ENCODE measurements around the gene ANXA11.

DNA sequence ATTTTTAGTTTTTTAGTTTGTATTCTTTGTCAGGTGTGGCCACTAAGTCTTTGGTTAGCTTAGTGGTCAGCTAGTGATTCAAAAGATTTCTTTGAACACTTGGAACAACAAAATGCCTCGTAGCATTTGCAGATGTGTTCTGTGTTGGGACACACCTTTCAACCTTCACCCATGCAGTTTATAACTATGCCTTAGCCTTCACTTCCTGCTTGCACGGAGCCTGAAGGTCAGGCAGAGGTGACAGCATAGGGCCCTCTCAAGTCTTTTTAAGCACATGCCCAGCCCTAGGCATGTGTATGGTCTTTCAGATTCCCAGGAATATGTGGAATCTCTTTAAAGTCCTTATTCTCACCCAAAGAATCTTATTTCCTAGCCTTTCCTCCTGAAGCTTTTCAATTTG is 55.2 kb downstream of the ANXA11 start:
- TF ChIP-seq, protein P1, sequence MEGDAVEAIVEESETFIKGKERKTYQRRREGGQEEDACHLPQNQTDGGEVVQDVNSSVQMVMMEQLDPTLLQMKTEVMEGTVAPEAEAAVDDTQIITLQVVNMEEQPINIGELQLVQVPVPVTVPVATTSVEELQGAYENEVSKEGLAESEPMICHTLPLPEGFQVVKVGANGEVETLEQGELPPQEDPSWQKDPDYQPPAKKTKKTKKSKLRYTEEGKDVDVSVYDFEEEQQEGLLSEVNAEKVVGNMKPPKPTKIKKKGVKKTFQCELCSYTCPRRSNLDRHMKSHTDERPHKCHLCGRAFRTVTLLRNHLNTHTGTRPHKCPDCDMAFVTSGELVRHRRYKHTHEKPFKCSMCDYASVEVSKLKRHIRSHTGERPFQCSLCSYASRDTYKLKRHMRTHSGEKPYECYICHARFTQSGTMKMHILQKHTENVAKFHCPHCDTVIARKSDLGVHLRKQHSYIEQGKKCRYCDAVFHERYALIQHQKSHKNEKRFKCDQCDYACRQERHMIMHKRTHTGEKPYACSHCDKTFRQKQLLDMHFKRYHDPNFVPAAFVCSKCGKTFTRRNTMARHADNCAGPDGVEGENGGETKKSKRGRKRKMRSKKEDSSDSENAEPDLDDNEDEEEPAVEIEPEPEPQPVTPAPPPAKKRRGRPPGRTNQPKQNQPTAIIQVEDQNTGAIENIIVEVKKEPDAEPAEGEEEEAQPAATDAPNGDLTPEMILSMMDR (conservative IDR thresholded peaks at IDR 0.05 in 1 of 2, IDR thresholded peaks at IDR 0.05 in 1 of 2; ENCODE audit: extremely low read depth in 1 of 2, insufficient read depth in 1 of 2, low read depth in 1 of 2, low read length in 2 of 2), result no peak
- TF ChIP-seq EZH2 (IDR thresholded peaks at IDR 0.05; ENCODE audit: borderline replicate concordance, low read length), result no peak

Data from mammary epithelial cell (primary cell).